OCI-LY7 (cell line): Measurements from ENCODE around the gene MCM5.
"Not testable (repeated sequence)": the region's sequence is repeated elsewhere in the genome, so short reads cannot be mapped to it uniquely, and the experiment has no call there.

Experiments
- CTCF ChIP-seq: fragments of 200-600 bp; sonication (generic); conservative IDR thresholded peaks from 2 replicates; pipeline ENCODE4 v1.5.1; 2014; ENCODE audit warnings: mild to moderate bottlenecking, antibody characterized with exemption, low read length, moderate library complexity, mixed read lengths
- EZH2phosphoT487 ChIP-seq: fragments of 200-600 bp; sonication (generic); IDR thresholded peaks from 2 replicates; pipeline ENCODE4 v1.6.1; 2018; ENCODE audit warnings: low read depth, borderline replicate concordance, mild to moderate bottlenecking, mixed run types, antibody characterized with exemption, low read length, moderate library complexity, mixed read lengths

GRCh38 chr22:35364230-35364629 lies 35.7 kb upstream of the MCM5 start:
- not testable (repeated sequence) for TF ChIP-seq EZH2phosphoT487, CTCF
